GM21529 (cell line): Measurements from ENCODE around the gene PDZD7.

Experiments
- ATAC-seq: cut with Tn5 transposase; IDR thresholded peaks from one replicate; pipeline ENCODE4 v1.9.1; 2021; ENCODE audit not compliant: unreplicated experiment

Gene PDZD7

DNA sequence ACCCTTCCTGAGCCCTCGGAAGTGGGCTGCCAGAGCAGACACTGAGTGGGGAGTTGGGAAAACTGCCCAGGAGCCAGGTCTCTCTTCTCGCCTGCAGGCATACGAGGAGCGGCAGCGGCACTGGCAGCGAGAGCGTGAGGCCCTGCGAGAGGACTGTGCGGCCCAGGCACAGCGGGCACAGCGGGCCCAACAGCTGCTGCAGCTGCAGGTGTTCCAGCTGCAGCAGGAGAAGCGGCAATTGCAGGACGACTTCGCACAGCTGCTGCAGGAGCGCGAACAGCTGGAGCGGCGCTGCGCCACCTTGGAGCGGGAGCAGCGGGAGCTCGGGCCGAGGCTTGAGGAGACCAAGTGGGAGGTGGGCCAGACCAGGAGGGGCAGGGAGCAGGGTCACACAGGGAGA lies 25.6 kb downstream of the PDZD7 start:
- no peak for ATAC-seq

DNA sequence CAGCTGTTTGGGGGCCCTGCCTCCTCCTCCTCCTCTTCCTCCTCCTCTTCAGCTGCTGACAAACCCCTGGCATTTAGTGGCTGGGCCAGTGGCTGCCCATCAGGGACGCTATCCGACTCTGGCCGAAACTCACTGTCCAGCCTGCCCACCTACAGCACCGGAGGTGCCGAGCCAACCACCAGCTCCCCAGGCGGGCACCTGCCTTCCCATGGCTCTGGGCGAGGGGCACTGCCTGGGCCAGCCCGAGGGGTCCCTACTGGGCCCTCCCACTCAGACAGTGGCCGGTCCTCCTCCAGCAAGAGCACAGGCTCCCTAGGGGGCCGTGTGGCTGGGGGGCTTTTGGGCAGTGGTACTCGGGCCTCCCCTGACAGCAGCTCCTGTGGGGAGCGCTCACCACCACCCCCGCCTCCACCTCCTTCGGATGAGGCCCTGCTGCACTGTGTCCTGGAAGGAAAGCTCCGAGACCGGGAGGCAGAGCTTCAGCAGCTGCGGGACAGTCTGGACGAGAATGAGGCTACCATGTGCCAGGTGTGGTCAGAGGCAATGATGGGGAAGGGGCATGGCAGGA lies 27.2 kb downstream of the PDZD7 start:
- no peak for ATAC-seq

DNA sequence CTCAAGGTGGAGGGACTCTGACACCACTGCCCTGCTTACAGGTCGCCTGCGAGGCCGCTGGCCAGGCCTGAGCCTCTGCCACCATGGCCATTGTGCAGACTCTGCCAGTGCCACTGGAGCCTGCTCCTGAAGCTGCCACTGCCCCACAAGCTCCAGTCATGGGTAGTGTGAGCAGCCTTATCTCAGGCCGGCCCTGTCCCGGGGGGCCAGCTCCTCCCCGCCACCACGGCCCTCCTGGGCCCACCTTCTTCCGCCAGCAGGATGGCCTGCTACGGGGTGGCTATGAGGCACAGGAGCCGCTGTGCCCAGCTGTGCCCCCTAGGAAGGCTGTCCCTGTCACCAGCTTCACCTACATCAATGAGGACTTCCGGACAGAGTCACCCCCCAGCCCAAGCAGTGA lies 28.5 kb downstream of the PDZD7 start:
- no peak for ATAC-seq

DNA sequence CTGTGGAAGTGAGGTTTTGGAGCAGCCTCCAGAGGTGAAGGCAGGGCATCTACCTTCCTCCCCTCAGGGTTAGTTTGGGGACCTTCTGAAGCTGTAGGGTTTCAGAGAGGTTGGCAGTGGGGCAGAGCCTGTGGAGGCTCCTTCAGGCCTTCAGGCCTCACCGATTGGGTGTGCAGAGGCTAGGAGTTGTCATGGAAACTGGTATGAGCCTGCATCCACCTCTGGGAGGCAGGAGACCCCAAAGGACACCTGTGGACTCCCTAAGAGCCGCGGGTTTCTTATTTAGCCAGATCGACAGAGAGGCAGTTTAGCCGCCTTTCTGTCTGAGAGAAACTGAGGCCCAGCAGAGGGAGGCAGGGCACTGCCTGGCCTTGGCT lies 29.3 kb downstream of the PDZD7 start:
- no peak for ATAC-seq

DNA sequence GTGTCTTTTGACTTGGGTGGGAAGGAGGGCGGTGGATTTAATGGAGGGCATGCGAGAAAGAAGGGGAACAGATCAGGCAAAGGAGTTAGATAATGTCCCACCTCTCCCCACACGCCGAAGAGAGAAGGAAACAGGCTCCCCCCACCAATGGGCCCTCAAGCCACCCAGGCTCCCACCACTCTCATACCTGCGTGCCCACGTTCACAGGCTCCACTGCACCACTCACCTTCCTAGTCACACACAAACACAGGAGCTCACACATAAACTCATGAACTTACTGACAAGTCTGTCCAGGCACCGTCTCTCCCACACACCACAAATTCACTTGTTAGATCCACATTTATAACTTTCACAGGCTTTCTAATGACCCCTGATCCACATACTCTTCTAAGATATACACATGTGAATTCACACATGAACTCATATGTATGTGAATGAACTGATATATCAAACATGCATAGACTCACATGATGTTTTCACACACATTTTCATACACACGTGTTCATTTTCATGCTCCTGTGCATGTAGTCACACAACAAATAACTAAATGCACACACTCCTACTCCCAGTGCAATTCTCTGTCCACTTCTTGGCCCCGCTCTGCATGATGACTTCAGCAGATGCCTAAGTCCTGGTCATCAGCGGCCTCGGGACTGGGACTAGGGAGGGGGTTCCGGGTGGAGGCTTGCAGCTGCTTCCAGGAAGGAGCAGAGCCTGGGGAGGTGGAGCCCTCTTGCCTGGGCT lies 29.8 kb downstream of the PDZD7 start:
- no peak for ATAC-seq

DNA sequence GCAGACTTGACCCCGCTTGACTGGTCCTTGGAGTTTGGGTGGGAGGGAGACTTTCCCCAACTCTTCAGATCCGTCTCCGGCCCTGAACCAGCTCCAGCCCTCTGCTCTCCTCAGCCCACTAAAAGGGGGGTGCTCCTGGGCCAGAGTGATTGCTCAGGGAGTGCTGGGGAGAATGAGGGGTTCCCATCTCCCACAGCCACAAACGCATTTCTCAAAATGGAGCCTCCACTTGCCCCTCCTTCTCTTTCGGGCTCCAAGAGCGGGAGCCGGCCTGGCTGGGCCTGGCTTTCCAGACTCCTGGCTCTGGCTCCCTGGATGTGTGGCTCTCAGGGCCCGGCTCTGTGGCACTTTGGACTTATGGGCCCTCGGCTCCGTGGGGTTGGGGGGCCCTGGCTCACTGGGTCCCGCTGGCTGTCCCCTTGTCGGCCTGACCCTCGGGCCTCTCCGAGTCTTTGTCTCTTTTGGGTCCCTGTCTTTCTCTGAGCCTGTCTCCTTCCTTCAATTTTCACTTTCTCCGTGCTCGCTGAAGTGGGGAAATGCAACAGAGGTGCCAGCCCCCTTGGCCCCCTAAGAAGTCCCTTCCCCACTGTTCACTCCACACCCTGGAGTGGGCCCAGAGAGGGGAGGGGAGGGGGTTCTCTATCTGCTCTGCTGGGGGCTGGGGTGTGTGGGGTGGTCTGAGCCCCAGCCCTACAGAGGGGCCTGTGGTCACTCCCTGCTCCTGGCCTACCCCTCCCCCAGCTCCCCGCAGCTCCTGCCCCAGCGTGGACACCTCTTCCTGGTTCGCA lies 30.6 kb downstream of the PDZD7 start:
- no peak for ATAC-seq

DNA sequence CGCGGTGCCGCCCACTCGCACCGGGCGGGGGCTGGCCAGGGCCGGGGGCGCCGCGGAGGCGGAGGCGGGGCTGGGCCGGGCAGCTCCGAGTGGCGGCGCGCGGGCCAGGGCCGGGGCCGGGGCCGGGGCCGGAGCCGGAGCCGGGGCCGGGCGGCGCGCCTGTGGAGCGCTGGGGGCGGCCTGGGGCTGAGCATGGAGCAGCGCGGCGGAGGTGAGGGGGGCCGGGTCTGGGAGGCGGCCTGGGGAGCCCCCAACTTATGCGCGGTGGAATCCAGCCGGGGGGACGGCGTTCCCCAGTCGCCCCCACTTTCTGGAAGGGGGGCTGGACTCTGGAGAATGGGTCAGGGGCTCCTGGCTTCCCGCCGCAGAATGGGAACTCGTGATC lies 31.2 kb downstream of the PDZD7 start, which contains the start of gene LZTS2:
LZTS2 (plus strand) TSS at position 67 of the 385 bp plus-strand sequence. CDS start 2,731 bp downstream, outside the sequence.
- no peak for ATAC-seq

DNA sequence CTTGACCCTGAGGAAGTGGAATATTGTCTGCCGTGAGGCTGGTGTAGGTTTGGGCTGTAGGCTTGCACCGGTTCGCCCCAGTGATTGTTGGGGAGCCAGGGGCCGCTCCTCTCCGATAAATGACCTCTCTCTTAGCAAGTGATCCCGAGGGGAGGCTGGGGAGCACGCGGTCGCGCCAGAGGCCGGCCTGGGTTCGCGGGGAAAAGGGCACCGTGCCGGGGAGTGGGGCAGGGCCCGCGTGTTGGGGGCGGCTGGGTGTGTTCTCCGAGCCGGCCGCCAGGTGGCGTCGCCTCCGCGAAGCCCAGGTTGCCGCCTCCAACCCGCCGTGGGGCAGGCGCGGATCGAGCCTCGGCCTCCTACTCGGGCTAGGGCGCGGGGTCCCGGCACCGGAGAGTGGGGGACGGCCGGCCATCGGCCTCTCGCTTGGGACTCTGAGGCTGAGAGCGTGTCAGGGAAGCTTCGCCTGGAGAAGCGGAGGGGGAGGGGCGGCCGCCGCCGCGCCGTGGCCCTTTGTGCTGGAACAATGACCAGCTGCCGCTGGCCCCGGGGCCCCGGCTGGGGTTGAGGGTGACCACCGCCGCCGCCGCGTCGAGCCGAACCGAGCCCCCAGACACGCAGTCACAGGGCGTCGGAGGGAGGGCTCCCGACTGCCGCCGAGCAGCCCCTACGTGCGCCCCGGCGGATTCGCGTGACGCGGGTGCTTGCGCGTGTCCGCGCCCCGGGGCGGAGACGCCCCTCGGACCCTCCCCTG lies 31.8 kb downstream of the PDZD7 start:
- peak; percentile 41 for ATAC-seq

DNA sequence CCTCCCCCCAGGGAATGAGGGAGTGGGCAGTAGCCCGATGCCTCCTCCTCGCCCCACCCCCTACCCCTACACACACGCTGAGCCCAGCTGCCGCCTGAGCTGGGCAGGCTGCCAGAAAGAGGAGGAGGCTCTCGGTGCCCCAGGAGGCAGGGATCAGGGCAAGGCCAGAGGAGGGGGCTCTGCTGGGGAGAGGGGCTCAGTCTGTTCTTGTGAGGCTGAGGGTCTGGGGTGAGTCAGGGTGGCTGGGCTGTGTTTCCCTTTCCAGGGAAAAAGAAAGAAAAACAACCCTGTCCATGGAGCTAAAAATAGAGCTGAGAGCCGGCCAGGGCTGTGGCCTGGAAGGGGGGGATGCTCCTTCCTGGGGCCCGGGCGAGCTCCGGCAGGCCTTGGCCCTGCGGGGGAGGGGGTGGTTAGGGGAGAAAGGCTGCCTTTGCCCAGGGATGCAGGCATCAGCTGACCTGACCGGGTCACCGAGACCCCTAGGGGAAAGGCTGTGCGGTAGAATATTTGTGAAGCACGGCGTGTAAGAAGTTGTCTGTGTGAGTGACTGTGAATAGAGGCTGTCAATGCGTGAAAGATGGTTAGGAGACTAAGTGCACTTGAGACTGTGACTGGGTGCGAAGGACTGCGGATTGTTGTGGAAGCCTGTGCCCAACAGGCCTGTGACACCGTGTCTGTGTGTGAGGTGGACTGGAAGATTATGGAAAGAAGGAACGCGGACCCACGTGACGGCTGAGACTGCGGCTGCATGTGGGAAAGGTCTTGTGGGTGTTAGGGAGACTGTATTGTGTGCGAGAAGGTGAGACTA lies 32.5 kb downstream of the PDZD7 start:
- peak; percentile 31 for ATAC-seq

DNA sequence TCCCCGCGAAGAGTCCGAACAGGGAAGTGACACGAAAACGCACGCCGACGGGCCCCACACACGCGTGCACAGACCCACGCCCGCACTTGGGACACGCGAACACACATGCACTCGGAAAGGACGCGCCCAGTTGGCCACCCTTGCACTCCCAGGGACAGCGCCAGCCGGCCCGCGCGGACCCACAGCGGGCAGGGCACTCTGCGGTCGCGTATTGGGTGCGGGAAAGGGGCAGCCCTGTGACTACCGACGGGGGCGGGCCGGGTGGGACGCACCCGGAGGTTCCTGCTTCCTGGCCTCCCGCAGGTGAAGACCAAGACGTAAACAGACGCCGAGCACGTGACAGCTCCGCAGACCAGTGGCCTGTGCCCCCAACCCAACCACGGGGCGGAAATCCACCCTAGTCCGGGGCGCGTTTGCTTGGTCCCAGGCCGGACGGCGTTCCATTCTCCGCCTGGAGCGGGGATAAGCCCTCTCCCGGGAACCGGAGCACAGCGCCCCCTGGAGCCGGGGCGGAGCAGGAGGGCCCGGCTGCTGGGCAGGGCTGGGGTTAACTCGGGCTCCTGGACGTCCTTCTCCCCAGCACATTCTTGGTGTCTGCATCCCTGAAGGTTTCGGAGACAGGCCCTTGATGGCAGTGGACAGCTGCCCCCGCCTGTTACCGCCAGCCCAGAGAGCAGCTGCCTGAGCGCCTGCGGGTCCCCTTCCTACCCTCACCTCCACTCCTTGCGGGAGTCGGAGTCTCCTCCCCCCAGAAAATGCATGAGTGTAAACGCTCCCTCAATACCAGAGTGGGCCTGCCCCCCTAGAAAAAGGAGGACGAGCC lies 33.4 kb downstream of the PDZD7 start:
- ATAC-seq: peak; percentile 34

DNA sequence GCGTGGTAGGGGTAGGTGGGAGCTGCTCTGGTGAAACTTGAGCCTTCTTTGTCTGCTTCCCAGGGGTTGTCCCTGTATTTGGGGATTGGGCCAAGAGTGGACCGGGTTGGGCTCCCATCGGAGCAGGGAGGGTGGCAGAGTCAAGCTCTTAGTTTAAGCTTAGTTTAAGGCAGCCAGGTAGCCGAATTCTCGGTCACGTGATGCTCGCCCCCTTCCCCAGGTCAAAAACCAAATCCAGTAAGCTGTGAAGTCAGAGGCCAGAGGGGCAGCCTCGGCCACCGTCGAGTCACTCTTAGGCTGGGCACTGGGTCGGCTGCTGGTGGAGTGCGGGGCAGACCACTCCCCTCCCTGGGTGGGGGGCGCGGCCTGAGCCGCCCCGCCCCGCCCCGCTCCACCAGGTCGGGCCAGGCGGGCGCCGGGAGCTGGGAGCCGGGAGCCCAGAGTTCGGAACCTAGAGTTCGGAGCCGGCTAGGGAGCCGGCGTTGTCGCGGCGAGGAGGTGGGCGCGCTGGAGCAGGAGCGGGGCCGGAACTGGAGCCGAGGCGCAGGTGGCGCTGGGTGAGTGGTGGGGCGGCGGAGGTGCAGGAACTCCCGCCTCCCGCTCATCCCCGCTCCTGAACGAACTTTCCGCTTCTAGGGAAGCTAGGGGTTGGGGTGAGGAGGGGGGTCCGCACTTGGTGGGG lies 34.1 kb downstream of the PDZD7 start:
- ATAC-seq: peak; percentile 25

DNA sequence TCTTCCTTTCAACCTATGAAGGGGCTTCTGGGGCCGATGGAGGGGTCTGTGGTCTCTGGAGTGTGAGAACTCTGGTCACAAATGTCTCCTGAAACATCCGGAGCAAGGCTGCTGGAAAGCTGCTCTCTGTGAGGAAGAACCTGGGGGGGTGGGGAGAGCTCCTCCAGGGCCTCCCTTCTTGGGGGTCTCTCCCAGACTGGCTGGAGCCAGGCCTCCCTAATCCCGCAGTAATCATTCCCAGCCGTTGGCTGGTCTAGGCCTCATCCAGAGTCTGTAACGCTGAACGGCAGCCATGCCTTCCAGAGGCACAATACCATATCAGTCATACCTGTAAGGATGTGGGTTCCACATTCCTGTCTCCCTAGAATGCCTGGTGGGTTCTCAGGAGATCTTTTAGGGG lies 35.7 kb downstream of the PDZD7 start:
- ATAC-seq: no peak

DNA sequence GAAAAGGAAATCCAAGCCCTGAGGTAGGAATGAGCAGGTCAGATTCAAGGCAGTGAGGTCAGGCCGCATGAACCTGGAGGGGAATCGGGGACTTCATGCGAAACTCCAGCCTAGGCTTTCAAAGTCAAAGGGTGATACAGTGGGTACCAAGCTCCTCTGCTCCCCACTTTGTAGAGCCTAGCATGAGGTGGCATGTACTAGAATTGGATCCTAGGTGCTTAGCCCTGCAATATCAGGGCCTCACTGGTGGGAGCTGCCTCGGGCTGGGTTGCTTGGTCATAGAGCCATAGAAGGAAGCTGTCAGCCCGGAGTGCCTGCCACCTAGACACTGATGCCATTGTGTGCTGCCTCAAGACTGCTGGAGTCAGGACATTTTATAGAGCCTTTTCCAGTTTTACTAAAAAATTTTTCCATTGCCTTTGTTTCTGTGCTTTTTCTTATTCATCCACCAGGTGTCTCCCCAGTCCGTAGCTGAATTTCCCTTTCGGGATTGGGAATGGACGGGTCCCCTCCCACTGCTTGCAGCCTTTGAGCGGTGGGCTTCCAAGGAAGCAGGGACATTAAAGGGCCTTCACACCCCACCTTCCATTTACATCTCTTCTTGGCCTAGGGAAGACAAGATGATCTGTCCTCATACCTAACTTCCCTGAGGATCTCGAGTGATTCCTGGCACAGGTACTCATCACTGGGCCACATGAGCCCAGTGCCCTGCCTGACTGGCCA lies 36.8 kb downstream of the PDZD7 start:
- no peak for ATAC-seq

DNA sequence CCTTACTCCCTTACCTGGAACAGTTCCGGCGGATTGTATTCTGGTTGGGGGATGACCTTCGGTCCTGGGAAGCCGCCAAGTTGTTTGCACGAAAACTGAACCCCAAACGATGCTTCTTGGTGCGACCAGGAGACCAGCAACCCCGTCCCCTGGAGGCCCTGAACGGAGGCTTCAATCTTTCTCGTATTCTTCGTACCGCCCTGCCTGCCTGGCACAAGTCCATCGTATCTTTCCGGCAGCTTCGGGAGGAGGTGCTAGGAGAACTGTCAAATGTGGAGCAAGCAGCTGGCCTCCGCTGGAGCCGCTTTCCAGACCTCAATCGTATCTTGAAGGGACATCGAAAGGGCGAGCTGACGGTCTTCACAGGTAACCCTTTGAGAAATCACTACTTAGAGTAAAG lies 41.8 kb downstream of the PDZD7 start:
- ATAC-seq: no peak

DNA sequence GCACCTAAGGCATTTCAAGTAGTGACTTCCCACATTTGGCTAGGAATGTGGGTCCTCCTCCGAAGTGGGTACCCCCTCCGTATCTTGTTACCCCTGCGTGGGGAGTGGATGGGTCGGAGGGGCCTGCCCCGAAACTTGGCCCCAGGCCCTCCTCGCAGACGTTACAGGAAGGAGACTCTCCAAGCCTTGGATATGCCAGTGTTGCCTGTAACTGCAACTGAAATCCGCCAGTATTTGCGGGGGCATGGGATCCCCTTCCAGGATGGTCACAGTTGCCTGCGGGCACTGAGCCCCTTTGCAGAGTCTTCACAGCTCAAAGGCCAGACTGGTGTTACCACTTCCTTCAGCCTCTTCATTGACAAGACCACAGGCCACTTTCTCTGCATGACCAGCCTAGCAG lies 42.8 kb downstream of the PDZD7 start:
- ATAC-seq: no peak

DNA sequence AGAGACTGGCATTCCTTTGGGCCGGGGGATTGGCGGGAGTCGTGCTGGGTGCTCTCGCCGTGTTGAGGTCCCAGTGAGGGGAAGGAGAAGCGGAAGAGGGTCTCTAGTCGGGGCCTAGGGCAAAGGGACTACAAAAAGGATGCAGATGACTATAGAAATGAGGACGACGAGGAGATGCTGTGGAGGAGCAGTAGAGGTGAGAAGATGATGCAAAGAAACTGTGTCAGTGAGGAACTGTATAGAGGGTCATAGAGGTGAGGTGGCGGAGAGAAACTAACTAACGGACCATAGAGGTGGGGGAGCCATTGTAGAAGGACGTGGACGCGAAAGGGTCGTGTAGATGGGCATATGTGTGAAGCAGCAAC lies 43.3 kb downstream of the PDZD7 start:
- no peak for ATAC-seq

DNA sequence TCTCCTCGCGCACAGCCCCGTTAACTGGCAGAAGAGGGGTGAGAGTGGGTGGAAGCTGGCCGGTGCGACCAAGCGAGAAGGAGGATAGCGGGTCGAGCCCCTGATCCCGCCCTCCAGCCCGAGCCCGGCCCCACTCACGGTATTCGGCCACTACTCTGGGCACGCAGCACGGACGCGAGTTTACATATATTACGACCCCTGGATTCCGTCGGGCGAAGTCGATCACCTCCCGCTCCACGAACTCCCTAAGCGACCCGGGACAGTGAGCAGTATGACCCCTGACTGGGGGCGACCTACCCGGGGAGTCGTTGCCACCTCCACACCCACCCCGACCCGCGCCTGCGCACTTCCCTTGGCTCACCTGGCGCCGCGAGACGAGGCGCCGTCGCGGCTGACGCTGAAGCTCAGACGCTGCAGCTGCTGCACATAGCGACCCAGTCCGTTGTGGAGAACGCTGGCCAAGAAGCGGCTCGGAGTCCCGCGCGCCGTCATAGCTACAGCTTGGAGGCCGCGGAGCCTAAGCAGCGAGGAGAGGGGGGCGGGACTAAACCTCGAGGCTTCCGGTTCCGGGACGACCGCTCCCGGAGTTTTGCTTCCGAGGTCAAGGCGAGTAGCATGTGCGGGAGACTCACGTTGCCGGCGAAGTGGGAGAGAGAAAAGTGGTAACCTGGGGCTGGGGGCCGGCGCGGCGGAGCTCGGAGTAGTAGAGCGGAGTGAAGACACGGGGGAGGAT lies 43.8 kb downstream of the PDZD7 start, which contains the start of the genes MRPL43 and TWNK:
MRPL43 (minus strand) TSS at position 546 of the 733 bp plus-strand sequence; CDS start at position 492, 54 bp downstream.
TWNK (plus strand) TSS at position 592 of the 733 bp plus-strand sequence. CDS start 668 bp downstream, outside the sequence.
- ATAC-seq: peak; percentile 91

DNA sequence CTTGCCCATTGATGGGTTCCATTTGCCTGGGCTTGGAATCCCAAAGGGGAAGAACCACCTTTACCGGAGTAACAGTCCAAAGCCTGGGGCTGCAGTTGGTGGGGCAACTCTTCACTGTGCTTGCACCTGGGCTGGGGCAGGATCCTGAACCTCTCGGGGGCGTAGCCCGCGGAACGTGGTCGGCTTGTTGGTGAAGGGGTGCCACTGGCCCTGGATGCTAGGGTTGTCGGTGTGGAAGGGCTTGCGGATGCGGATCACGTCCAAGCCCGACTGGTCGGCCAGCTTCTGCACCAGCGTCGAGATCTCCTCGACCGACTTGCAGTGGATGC lies 44.3 kb downstream of the PDZD7 start:
- ATAC-seq: no peak
